NCI-H1417 (cell line): ENCODE data around the gene OR2AT4.
"Not testable (repeated sequence)": the region's sequence is repeated elsewhere in the genome, so short reads cannot be mapped to it uniquely, and the experiment has no call there.

Experiments
- DNase-seq, 3 experiments: peaks; one replicate each; lab custom pipeline; 2025; lab: John Stamatoyannopoulos, UW

The OR2AT4 gene

DNA sequence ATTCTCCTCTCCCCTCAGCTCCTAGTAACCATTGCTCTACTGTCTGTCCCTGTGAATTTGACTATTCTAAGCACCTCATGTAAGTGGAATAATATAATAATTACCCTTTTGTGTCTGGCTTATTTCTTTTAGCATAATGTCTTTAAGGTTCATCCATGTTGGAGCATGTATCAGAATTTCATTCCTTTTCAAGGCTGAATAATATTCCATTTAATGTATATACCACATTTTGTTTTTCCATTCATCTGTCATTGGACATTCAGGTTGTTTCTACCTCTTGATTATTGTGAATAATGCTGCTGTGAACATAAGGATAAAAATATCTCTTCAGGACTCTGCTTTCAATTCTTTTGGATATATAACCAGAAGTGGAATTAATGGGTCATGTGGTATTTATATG, 28.1 kb downstream of the OR2AT4 start:
- DNase-seq = no peak

DNA sequence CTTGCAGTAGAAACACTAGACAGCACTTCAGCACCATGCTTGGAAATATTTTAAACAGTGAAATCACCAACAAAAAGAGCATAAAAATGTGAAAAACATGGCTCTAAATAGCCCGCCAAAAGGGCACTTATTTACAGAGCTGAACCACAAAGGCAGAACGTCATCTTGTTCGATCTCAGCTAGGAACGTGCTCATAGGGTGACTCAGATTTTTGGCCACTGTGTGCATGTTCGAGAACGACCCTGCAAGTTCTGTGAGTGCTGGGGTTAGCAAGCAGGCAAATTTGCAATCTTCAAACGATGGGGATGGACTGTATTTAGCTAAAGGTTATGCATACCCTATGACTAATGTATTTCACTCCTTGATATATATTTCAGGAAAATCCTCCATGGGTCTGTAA, 30.6 kb downstream of the OR2AT4 start:
- DNase-seq = no peak

DNA sequence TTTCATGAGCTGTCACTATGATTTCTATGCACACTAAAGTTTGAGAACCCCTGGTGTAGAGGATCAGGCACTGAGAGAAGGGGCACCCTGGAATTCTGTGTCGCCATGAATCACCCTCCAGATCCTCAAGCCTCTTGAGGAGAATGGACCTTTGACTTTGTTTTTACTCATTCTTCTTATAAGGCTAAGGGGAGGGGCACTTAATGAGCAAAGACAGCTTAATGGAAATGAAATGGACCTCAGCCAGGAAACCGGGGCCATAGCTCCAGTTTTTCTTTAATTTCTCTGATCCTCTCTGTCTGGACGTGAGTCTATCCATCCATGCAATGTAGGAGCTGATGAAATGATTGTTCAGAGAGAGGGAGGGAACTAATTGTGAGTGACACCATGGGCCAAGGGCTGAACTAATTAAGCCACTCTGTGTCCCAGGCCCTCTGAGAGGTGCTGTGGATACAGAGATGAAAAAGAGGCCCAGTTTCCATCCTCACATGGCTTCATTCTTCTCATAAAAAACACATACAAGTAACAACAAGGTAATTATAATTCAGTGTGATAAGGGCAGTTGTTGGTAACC, 32.8 kb downstream of the OR2AT4 start:
- no peak for DNase-seq

DNA sequence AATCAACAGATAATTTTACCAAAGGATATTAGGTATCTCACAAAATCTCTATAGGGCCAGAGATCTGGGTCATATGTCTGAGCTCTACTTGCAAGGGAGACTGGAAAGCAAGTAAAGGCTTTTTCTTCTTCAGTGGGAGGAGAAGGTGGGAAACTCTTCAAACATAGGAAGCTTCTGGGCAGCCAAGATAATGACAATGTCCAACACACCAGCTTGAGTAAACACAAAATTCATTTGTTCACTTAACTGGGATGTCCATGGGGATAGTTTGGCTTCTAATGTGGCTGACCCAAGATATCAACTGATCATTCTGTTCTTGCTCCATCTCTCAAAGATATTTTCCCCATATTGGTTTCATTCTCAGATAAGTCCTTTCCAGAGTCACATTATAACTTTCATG, 37.4 kb downstream of the OR2AT4 start:
- no peak for DNase-seq

DNA sequence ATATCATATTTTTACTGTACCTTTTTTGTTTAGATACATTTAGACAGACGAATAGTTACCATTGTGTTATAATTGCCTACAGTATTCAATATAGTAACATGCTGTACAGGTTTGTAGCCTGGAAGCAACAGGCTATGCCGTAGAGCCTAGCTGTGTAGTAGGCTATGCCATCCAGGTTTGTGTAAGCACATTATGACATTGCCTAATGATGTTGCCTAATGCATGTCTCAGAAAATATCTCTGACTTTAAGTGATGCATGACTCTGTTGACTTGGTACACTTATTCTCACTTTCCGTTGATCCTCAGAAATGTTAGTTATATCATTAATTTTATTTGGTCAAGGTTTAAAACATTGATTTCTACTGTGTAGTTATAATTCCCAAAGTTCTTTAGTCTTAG, 39.9 kb downstream of the OR2AT4 start:
- DNase-seq = no peak

DNA sequence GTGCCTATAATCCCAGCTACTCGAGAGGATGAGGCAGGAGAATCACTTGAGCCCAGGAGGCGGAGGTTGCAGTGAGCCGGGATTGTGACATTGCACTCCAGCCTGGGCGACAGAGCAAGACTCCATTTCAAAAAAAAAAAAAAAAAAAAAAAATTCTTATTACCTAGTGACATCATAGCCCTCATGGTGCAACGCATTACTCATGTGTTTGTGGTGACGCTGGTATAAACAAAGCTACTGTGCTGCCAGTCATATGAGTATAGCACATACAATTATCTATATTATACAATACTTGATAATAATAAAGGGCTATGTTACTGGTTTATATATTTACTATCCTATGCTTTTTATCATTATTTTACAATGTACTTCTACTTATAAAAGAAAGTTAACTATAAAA, 41.2 kb downstream of the OR2AT4 start:
- no peak for DNase-seq

DNA sequence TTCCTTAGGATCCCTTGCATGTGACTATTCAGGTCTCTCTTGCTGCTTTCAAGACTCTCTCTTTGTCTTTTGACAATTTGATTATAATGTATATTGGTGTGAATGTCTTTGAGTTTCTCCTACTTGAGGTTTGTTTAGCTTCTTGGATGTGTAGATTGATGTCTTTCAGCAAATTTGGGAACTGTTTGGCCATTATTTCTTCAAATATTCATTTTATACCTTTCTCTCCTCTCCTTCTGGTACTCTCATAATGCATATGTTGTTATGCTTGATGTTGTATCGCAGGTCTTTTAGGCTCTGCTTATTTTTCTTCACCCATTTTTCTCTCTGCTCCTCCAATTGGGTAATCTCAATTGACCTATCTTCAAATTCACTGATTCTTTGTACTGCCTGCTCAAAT, 44.2 kb downstream of the OR2AT4 start:
- no peak for DNase-seq

DNA sequence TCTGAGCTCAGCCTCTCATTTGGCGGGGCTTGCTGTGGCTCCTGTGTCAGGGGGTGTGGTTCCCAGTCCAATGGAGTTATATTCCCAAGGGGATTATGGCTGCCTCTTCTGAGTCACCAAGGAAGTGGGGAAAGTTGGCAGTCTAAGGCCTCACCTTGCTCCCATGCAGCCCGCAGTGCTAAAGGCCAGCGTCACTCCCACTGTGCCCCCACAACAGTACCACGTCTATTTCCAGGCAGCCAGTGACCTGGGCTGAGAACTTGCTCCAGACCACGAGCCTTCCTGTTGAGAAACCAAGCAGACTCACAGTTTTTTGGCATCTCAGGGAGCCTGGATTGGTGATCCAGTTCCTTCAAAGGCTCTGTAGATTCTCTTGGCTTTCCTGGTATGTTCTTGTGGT, 45.6 kb downstream of the OR2AT4 start:
- no peak for DNase-seq

DNA sequence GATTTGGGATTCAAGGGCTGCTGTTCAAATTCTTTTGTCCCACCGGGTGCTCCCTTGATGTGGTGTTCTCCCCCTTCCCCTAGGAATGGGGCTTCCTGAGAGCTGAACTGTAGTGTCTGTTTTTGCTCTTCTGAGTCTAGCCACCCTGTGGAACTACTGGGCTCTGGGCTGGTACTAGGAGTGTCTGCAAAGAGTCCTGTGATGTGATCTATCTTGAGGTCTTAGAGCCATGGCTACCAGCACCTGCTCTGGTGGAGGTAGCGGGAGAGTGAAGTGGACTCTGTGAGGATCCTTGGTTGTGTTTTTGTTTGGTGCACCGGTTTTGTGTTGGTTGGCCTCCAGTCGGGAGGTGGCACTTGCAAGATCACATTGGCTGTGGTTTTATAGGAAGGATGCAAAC, 46.2 kb downstream of the OR2AT4 start:
- no peak for DNase-seq

DNA sequence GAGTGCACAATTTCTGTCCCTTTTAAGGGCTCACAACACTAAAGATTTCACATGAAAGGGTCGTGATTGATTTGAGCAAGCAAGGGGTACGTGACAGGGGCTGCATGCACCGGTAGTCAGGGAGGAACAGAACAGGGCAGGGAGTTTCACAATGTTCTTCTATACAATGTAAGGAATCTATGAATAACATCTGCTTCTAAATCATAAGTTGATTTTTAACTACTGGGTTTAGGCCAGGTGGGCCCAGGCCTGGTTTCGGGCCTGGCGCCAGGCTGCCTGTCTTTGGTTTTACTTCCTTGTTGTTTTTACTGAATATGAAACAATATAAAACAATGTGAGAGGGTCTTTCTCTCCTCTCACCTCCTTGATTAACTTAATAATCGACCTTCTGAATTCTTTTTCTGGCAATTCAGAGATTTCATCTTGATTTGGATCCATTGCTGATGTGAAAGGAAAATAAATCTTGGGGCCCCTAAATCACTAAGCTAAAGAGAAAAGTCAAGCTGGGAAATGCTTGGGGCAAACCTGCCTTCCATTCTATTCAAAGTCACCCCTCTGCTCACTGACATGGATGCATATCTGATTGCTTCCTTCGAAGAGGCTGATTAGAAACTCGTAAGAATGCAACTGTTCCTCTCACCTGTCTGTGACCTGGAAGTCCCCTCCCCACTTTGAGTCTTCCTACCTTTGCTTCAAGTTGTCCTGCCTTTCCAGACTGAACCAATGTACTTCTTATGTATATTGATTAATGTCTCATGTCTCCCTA, 47.0 kb downstream of the OR2AT4 start:
- not testable (repeated sequence) for DNase-seq

DNA sequence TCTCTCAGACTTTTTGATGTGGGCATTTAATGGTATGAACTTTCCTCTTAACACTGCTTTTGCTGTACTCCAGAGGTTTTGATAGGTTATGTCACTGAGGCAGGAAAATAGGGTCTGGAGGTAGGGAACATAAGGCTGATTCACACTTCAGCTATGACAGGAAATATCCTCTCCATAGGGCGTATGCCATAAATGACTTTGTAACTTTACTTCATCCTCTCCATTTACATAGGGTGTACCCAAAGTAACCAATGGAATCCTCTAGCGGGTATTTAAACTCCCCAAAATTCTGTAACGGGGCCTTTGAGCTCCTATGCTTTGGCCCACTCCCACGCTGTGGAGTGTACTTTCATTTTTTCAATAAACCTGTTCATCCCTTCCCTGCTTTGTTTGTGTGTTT, 49.5 kb downstream of the OR2AT4 start:
- no peak for DNase-seq

DNA sequence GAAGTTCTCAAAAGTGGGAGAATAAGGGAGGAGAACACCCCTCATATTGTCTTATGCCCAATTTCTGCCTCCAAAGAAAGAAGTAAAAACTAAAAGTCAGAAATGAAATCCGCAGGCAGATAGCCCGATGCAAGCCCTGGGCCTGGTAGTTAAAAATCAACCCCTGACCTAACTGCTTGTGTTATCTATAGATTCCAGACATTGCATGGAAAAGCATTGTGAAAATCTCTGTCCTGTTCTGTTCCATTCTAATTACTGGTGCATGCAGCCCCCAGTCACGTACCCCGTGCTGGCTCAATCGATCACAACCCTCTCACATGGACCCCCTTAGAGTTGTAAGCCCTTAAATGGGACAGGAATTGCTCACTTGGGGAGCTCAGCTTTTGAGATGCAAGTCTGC, 50.0 kb downstream of the OR2AT4 start:
- not testable (repeated sequence) for DNase-seq

DNA sequence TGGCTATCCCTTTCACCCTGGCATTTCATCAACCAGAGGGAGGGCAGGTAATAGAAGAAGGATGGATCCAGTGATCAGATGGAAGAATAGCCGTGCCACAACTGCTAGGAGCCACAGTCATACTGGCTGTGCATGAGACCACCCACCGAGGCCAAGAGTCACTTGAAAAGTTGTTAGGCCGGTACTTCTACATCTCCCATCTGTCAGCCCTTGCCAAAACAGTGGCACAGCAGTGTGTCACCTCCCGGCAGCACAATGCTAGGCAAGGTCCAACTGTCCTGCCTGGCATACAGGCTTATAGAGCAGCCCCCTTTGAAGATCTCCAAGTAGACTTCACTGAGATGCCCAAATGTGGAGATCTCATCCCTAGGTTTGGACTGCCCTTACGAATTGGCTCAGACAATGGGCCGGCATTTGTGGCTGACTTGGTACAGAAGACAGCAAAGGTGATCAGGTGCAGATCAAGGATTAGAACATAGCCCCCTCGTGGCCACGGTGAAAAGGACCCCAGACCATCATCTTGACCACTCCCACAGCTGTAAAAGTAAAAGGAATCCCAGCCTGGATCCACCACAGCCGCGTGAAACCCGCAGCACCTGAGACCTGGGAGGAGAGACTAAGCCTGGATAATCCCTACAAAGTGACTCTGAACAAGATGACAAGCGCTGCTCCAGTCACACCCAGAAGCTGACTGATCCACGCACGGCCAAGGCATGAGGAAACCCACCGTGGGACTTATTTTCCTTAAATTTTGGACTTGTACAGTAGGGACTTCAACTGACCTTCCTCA, 52.1 kb downstream of the OR2AT4 start:
- peak in 2 of 3 experiments; percentile 3 to 27 for DNase-seq

DNA sequence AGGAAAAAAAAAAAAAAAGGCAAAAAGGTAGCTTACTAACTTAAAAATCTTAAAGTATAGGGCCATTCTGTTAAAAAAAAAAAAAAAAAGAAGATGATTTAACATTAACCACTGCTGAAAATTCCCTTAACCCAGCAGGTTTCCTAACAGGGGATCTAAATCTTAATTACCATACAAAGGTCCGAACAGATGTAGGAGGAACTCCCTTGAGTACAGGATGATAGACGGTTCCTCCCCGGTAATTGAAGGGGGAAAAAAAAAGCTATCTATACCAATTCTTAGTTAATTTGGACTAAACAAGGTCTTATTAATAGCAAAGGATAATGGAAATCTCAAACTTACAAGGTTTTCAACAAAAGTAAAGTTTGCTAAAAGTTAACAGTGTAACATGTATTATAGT, 54.9 kb downstream of the OR2AT4 start:
- DNase-seq = not testable (repeated sequence)

DNA sequence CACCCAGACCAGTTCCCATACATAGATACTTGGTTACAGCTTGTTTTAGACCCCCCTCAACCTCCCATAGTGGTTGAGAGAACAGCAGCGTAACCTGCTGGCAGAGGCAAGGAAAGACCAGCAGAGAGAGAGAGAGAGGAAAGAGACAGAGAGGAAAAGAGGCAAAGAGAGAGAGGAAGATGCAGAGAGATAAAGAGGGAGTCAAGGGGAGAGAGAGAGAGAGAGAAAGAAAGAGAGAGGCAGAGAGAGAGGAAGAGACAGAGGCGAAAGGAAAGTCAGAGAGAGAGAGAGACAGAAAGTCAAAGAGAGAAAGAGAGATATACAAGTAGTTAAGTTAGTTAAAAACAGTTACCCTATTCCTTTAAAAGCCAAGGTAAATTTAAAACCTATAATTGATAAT, 55.4 kb downstream of the OR2AT4 start:
- no peak for DNase-seq

DNA sequence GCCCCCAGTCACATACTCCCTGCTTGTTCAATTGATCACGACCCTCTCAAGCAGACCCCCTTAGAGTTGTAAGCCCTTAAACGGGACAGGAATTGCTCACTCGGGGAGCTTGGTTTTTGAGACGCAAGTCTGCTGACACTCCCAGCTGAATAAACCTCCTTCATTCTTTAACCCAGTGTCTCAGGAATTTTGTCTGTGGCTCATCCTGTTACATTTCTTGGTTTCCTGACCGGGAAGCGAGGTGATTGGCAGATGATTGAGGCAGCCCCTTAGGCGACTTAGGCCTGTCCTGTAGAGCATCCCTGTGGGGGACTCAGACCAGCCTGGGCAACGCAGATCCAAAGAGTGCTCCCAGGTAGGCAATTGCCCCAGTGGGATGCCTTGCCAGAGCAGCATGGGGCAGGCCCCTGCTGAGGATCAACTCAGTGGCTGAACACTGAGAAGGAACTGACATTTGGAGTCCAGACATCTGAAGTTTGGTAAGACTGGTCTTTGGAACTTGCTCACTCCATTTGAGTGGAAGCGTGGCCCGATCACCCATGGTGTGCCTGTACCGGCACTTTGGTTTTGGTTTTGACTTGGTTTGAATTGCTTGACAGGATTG, 56.4 kb downstream of the OR2AT4 start:
- no peak for DNase-seq

DNA sequence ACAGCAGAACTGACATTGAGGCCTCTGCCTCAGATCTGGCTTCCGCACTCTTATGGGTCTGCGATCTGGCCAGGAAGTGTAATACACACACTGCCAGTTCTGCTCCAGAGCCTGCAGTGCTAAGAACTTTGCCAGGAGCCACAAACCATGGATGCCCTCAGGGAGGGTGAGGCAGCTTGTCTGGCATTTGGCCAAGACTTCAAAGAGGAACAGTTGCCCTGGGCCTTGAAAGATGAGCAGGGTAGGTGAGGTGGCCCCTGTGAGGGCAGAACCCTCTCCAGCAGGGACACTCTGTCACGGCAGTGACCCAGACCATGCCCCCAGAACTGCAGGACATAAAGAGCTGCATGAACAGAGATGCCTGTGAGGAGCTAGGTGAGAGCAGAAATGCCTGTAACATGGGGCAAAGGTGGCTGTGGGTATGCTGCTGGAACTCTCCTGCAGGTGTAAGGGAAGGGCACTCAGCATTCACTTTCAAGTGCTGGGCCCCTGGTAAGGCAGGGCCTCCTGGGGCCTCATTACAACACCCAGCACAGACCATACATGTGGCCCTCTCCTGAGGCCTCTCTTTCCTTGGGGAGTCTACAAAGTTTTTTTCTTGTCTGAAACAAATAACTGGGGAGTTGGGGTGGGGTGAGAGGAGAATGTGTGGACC, 60.6 kb downstream of the OR2AT4 start:
- peak in 2 of 3 experiments; percentile 21 to 47 for DNase-seq

DNA sequence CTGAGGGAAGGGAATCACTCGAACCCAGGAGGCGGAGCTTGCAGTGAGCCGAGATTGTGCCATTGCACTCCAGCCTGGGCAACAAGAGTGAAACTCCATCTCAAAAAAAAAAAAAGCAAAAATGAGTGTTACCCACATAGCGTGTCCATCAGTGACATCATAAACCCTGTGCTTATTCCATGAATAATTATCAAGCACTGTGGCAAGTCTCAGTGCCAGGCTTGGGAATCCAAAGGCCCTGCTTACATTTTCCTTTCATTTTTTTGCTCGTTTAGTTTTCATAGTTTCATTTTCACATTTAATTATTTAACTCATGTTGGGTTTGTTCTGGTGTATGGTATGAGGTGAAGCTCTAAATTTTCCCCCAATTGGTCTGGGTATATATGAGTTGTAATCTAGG, 61.4 kb downstream of the OR2AT4 start:
- no peak for DNase-seq

DNA sequence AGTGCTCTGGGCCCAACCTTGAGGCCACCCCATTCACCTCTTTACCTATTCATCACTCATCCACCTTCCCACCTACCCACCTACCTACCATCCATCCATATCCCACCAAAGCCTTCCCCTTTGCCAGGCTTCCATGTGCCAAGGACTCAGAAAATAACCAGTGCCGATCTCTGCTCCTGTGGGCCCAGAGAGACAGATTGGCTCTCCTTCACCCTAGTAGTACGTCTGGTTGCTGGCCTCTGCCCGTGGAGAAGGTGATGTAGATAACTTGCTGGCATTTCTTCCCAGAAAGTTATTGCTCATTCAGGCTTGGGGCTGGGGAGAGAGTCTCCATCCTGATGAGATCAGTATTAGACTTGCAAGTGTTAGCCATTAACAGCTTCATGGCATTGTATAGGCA, 62.8 kb downstream of the OR2AT4 start:
- no peak for DNase-seq

DNA sequence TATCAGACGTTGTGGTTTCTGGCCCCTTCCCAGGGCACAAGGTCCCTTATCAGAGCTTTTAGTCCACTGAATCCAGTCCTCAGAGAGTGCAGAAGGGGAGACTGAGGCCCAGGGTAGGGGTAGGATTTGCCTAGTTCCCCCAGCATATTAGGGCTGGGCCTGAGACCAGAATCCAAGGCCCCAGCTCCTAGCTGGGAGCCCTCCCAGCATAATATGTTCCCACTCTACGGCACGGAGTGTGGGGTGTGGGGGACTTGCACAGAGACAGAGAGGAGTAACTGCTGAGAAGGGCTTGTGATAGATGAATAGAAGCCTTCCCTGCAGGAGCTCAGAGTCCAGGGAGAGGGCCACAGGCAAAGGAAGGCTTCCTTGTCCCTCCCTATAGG, 64.1 kb downstream of the OR2AT4 start:
- DNase-seq = no peak

DNA sequence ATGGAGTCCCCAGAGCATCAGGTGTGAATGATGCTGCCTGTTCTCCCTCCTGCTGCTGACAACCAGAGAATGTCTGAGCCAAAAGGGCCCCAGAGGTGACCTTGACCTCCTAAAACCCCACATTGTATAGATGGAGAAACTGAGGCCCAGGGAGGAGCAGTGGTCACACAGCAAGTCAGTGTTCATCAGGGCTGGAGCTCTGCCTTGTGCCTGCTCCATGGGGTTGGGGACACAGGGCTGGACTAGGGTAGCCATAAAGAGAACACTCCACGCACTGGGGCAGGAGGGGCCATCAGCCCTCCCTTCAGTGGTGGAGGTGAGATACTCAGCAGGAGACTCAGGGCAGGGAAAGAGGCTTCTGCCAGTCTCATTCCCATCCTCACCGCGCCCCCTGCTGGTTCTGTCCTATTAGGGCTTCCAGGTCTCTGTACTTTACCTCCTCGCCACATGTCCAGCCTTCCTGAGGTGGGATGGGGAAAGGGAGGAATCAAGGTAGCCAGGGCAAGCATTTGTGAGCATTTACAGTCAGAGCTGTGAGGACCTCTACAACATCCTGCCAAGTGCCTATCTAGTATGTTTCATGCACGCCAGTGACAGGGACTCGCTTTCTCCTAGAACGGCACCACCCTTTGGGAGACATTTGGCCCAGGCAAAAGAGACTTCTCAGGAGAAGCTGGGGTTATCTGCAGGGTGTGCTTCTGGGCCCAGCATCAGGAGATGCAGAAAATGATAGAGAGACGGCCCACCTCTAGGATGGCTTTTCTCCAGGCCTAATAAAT, 64.7 kb downstream of the OR2AT4 start:
- peak; percentile 4 to 51 (median 30) for DNase-seq
